Hair follicle dermal papilla cell (primary cell): ENCODE results near the gene PARK7. TPM values are rescaled to one million over a fixed set of nuclear protein-coding genes. Genes with fewer than 3 reads are reported as not detected.

Experiments
- small RNA-seq: library from RNA; depleted of rRNA; stranded (forward); fragments of <200 nt; gene quantifications from one replicate; pipeline ENCODE3, GENCODE V24; 2012
- total RNA-seq: library from RNA; depleted of rRNA; stranded (reverse); fragments of >200 nt; gene quantifications from 2 replicates; pipeline ENCODE4 v1.2.3, GENCODE V29; 2012

PARK7 gene
- total RNA-seq, result 93.6 and 140 TPM in 2 replicates

DNA sequence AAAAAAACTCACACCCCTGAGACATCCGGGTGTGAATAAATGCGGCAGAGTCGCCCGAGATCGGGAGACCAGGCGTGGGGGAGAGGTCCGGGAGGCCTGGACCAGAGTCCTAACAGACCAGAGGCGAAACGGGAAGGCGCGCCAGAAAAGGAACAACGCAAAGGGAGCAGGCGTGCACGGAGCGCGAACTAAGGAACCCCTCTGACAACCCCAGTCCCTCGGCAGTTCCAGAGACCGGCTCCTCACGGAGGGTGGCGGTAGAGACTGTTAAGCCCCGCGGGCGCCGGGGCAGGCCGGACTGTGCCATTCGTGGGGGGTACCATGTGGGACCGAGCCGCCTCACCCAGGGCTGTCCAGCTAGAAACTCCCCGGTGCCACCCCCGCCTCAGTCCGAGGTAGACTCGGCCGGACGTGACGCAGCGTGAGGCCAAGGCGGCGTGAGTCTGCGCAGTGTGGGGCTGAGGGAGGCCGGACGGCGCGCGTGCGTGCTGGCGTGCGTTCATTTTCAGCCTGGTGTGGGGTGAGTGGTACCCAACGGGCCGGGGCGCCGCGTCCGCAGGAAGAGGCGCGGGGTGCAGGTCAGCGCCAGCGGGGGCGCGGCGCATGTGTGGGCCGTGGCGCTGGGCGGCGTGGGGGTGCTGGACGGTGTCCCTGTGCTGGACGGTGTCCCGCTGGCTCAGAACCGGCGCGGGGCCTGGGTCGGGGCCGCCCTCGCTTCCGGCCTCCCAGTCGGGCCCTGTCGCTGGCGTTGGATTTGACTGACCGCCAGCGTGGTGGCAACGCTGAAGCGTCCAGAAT lies at the start of gene PARK7:
TSS of gene PARK7 (plus strand) at position 496 of the 798 bp plus-strand sequence. CDS start 1,075 bp downstream, outside the sequence.

DNA sequence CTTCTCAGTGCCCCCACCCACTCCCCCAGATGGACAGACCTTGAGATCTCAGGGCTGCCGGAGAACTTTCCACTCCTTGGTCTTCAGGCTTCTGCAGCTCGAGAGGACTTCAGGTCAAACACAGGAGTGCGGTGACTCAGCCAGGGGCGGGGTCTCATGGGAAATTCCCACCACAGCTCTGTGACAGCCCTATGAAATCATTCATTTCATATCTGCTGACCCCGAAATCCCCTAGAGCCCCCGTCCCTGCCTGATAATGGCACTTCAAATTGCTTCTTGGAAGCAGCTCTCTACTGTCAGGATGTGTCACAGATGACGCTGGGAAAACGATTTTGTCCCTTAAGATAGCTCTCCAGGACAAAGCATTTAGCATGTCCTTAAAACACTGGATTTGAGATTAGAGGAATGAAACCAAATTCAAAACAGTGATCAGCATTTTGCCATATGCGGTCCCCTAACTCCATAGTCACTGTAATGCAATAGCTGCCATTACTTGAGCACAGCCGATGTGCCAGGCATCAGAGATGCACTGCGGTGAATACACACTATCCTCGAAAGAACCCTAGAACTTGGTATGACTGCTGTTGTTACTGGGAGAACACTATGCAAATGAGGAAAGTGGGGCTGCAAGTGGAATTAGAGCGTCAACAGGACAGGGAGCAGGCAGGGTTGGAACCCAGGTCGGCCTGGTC lies 20.6 kb upstream of the PARK7 start, which contains the start of gene TNFRSF9:
TSS of gene TNFRSF9 (minus strand) at position 95 of the 692 bp plus-strand sequence. CDS start 845 bp downstream, outside the sequence.

GRCh38 chr1:8026153-8026975 lies 64.9 kb downstream of the PARK7 start, which contains the start of gene ERRFI1:
Gene ERRFI1, minus strand, starts transcription at chr1:8026309. Its CDS starts 10,690 bp downstream, at chr1:8015619.

Small RNA genes within 50 kb of the gene (small RNA-seq; reads per million reads assigned to genes)
- not detected for gene RF00019

Other genes starting within 250 kb of the PARK7 start
- 94.6 and 291 TPM in 2 replicates for gene VAMP3, start 190.4 kb upstream of the PARK7 start, total RNA-seq
- 19.4 and 26.6 TPM in 2 replicates for gene PER3, start 177.4 kb upstream of the PARK7 start, total RNA-seq
- not detected in 2 replicates for gene UTS2, start 108.6 kb upstream of the PARK7 start, total RNA-seq
- not detected in 2 replicates for gene TNFRSF9, start 20.9 kb upstream of the PARK7 start, total RNA-seq
- gene ERRFI1, start 64.6 kb downstream of the PARK7 start, total RNA-seq, result 22.1 and 27.9 TPM in 2 replicates